ENCODE data around the gene SESTD1.

SESTD1 gene

DNA sequence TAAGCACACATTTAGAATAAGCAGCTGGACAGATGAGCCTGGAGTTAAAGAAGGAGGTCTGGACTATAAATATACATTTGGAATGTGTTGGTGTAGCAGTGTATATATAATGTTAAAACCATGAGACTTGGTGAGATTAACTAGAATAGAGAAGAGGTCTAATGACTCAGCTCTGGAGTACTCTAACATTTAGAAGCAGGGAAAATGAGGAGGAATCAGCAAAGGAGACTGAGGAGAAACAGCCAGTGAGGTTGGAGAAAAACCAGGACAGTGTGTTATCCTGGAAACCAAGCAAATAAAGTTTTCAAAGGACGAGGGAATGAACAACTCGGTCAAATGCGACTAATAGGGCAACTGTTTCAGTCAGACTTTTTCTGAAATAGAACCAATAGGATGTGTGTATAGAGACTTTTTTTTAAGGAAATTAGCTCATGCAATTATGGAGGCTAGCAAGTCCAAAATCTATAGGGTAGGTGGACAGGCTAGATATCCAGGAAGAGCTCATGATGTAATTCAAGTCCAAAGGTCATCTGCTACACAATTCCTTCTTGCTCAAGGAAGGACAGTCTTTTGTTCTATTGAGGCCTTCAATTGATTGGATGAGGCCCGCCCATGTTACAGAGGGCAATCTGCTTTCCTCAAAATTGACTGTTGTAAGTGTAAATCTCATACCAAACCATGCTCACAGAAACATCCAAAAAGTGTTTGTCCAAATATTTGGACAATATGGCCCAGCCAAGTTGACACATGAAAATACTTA, 10.8 kb upstream of the SESTD1 start:
- no peak for TF ChIP-seq POLR2A (IDR thresholded peaks at IDR 0.05; ENCODE audit: low read depth, low read length)
- no peak for DNase-seq (ENCODE audit: insufficient read length, low spot score)
- FAIRE-seq = peak; percentile 6

DNA sequence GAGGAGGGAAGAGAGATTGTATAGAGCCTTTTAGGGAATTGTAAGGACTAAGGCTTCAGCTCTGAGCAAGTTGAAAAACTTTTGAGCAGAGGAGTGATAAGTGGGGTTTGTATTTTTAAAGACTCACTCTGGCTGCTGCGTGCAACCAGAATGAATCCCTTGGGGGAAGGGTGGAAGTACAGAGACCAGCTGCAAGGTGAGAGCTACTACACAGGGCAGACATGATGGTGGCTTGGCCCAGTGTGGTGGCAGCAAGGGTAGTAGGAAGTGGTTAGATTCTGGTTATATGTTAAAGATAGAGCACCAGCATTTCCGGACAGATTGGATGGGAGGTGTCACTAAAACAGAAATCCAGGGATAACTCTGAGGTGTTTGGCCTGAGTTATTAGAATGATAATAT, 10.1 kb upstream of the SESTD1 start:
- no peak for DNase-seq (ENCODE audit: insufficient read length, low spot score)
- TF ChIP-seq POLR2A (IDR thresholded peaks at IDR 0.05; ENCODE audit: low read depth, low read length) = no peak
- FAIRE-seq = no peak

DNA sequence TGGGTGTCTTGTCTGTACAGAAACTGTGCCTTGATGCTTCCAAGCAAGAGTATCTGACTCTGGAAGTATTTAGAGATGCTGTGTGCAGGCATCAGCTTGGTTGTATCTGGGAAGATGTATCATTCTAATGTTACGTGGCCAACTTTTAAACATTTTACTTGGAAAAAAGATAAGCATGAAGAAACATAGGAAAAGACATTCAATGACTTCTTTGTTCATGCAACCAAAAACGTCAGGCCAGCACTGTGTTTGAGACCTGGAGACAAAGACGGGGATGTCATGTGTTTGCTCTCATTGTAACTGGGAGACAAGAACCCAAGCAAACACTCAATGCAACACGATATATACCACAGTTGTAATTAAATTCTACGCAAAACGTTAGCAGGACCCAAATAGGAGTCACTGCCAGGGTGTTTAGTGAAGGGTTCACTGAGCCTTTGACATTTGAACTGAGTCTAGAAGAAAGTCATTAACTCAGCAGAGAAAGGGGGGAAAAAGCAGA, 8.9 kb upstream of the SESTD1 start:
- FAIRE-seq (no peak), DNase-seq (ENCODE audit: insufficient read length, low spot score) (no peak)
- TF ChIP-seq POLR2A (IDR thresholded peaks at IDR 0.05; ENCODE audit: low read depth, low read length) = no peak

DNA sequence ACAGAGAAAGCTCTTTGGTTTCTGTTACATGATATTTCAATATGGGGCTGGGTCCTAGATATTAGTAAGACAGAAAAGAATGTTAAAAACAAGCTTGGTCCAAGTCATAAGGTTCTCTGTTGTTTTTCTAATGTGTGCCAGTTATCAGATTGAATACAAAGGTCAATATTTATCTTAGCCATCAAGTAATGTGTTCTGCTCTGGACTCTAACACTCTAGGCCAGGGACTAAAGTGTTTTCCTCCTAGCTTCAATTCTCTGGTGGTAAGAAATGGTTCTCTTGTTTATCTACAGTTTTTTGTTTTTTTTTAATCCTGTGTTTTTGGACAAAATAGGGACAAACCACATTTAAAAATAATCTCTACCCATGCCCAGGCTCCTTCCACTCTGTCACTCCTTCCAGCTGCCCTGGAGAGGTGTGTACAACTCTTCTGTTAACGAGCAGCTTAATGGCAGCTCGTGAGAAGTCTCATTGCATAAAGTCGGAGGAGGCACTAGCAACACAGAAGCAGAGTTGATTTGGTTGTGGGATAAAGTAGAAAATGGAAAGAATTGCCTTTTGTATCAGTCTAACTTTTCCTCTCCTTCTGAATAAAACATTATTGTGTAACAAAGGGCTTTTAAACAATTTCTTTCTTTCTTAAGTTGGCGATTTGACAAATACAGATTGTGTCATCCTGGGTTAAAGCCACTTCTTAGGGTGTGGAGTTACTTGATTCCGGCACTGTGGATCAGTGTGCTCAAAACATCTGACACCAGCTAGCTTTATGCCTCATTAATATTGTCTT, 8.0 kb upstream of the SESTD1 start:
- DNase-seq (ENCODE audit: insufficient read length, low spot score) = no peak

DNA sequence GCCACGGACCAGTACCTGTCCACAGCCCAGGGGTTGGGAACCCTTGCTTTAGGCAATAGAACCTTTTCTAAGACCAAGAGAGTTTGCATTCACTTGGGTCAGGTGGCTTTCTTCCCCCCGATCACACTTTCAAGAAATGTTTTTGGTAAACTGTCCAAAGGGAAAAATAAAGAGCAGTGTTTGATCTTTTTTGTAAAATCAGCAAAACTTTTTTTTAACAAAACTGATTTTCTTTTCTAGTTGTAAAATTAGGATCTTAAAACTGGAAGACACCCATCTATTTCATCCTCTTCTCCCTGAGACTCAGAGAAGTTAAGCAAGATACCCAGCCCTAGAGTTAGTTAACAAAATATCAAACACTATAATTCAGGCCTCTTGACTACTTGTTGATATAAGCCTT, 6.1 kb upstream of the SESTD1 start:
- TF ChIP-seq POLR2A (IDR thresholded peaks at IDR 0.05; ENCODE audit: low read depth, low read length) = no peak
- DNase-seq (ENCODE audit: insufficient read length, low spot score) (no peak), FAIRE-seq (no peak)

More for the DNA sequence above, 8.0 kb upstream of the SESTD1 start:
- TF ChIP-seq POLR2A (IDR thresholded peaks at IDR 0.05; ENCODE audit: low read depth, low read length) = no peak
- FAIRE-seq = peak; percentile 15

DNA sequence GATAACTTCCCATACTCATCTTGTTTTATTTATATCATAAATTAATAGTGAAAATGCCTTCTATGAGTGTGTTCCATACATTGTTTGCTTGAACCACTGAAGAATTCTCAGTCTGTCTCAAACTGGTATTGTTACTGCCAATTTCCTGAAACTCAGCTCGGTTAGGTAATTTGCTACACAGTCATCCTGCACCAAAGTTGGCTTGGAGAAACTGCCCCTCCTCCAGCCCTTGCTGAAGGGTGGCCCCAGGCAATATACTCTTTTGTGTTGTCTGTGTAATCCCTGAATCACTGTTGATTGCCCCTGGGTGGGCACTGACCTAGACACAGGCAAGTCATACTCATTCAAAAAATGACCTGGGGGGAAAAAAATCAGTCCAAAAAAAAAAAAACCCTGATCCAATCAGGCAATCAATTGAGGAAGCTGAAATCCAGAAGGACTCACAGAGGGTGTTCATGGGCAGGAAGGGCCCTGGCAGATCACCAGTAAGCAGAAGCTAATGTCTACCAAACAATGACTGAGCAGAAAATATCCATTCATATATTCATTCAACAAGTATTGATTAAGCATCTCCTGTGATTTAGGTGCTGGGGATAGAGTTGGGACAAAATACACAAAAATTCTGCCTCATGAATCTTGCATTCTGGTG, 3.8 kb upstream of the SESTD1 start:
- FAIRE-seq (peak; percentile 91), DNase-seq (ENCODE audit: insufficient read length, low spot score) (peak; percentile 42)
- no peak for TF ChIP-seq POLR2A (IDR thresholded peaks at IDR 0.05; ENCODE audit: low read depth, low read length)

DNA sequence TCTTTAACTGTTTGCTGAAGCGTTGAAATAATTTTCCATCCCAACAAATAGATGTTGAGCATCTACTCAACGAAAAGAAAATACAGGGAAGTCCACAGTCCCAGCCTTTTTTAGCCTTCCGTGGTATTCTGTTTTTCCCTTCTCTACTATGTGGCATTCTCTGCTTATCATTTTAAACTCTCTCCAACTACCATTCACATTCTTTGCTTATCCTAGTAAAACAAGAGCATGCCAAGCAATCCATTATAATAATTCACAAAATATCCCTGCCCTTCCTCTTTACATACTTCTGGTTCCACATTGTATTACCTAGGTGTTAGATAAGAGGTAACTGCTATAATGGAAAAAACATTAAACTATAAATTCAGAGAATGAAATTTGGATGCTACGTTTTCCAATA, 1.6 kb upstream of the SESTD1 start:
- TF ChIP-seq POLR2A (IDR thresholded peaks at IDR 0.05; ENCODE audit: low read depth, low read length) = no peak
- FAIRE-seq = no peak

DNA sequence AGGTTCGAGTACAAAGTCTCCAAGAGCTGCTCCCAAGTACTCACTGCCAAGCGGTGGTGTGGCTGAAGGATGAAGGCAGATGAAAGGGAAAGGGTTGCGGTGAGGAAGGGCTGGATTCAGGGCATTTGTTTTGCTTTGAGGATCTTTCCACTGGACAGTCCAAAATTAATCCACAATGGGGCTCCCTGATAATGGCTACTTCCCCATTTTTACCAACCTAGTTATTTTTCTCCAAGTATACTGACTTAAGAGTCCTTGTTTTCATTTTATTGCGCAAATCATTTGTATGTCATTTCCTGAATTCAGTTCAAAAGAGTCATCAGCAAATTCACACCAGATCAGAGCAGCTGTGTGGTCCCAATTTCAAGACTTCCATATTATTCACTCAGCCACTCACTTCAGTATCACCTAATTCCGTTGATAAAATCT, 464 bp upstream of the SESTD1 start:
- peak; percentile 43 for FAIRE-seq
- DNase-seq (ENCODE audit: insufficient read length, low spot score) = no peak
- no peak for TF ChIP-seq POLR2A (IDR thresholded peaks at IDR 0.05; ENCODE audit: low read depth, low read length)

More for the DNA sequence above, 1.6 kb upstream of the SESTD1 start:
- DNase-seq (ENCODE audit: insufficient read length, low spot score) = no peak

DNA sequence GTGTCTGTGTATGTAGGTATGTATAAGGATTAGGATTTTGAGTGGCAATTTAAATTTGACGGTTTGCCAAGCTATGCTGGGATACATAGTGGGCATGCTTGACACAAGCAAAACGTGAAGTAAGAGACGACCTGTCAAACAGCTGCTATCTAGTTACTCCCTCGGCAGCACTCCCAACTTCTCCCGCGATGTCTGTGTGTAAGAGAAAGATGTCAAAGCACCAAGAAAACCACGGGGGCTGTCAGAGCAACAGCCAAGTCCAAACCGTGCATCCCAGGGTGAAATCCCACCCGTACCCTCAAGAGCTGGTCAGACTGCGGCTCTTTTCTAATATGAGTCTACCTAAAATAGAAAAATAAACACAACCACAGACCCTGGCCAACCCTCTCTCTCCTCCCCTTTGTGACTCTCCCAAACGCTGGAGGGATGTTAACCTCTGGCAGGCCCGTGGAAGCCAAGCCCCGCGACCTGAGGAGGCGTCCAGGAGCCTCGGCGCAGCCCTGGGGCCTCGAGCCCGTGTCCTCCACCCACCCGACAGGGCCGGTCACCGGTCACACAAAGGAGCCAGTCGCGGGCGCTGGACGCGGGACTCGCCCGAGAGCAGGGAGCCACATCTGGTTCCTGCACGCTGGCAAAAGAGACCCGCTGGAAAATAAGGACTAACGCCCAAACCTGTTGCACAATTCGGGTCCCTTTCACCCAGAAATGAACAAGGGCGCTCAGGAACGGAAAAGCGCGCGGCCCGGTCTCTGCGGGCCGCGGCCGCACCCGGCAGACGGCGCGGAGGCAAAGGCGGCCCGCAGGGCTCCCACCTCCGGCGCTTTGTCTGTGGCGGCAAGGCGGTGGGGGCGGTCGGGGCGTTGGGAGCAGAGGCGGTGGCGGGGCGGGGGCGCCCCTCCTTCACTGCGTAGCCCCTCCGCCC, 925 bp downstream of the SESTD1 start:
- no peak for TF ChIP-seq POLR2A (IDR thresholded peaks at IDR 0.05; ENCODE audit: low read depth, low read length)
- peak; percentile 74 for FAIRE-seq
- peak; percentile 33 for DNase-seq (ENCODE audit: insufficient read length, low spot score)

DNA sequence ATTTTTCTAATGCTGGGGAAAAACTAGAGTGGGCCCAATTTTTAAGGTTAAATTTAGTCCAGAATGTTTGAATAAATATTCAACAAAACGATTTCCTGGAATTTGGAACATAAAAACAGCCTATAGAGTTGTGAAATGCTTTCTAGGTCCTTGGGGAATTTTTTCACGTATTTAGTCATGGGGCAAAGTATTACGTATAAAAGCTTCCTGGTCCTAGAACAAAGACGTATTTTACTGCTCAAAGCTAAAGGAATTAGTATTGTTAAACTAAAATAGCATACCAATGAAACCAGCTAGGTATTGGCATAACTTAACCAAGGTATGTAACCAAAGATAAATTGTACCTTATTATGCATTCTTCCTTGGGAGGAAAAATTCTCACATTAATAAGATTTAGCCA, 1.6 kb downstream of the SESTD1 start:
- FAIRE-seq (no peak), DNase-seq (ENCODE audit: insufficient read length, low spot score) (no peak)
- TF ChIP-seq POLR2A (IDR thresholded peaks at IDR 0.05; ENCODE audit: low read depth, low read length) = no peak

DNA sequence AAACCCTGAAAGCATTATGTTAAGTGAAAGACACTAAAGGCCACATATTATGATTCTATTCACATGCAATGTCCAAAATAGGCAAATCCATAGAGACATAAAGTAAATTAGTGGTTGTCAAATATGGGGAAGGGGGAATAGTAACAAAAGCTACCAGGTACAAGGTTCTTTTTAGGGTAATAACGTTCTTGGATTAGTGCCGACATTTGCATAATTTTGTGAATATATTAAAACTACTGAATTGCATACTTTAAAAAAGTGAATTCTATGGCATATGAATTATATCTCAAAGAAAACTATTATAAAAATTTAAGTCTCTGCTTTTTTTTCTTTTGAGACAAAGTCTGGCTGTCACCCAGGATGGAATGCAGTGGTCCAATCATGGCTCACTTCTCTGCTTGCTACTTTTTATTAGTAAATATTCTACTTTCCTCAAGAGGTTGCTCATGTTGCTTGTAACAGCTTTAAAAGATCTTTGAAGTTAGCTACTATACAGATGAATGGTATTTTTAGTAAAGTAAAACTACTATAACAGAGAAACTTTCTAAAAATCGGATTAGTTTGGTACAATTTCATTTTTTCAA, 2.5 kb downstream of the SESTD1 start:
- DNase-seq (ENCODE audit: insufficient read length, low spot score) (no peak), FAIRE-seq (no peak)
- no peak for TF ChIP-seq POLR2A (IDR thresholded peaks at IDR 0.05; ENCODE audit: low read depth, low read length)

DNA sequence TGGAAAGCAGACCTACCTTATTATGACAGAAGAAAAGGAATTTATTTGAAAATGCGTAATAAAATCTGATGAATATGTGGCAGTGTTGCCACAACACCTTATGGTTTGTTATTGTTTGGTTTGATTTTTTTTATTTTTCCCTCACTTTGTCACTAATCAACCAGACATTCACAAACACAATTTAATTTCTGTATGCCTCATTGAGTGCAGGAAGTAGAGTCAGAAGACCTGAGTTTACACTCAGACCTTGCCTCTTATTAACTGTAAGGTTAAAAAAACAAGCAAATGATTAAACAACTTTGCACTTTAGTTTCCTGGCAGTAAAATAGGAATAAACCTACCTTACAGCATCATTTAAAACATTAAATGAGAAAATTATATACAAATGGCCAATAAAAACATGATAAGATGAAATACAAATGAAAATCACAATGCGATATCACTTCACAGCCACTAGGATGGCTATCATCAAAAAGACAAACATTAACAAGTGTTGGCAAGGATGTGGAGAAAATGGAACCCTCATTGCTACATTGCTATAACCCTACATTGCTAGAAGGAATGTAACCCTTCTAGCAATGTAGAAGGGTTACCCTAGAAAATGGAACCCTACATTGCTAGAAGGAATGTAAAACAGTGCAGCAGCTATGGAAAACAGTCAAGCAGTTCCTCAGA, 3.3 kb downstream of the SESTD1 start:
- DNase-seq (ENCODE audit: insufficient read length, low spot score) = no peak
- FAIRE-seq = peak; percentile 53
- TF ChIP-seq POLR2A (IDR thresholded peaks at IDR 0.05; ENCODE audit: low read depth, low read length) = no peak

Measured in H54 (cell line).